WTC11 (cell line): ENCODE measurements around the gene LYRM7. TPM values are rescaled to one million over a fixed set of nuclear protein-coding genes. Genes with fewer than 3 reads are reported as not detected.

ENCODE experiments used
- ATAC-seq: fragments of 200-7000 bp; cut with Tn5 transposase; 2 replicates; pipeline ENCODE4 v1.10.0; 2021; ENCODE audit warnings: mild to moderate bottlenecking, moderate library complexity
- CTCF ChIA-PET: fragments of 300-600 bp; sonication (Branson Sonifier 250); formaldehyde crosslinking; loops from one replicate; lab custom pipeline; 2021; ENCODE audit warnings: antibody characterized with exemption; lab: Charles Lee
- POLR2A ChIA-PET: fragments of 350-600 bp; sonication (Branson Sonifier 250); formaldehyde crosslinking; loops from one replicate; lab custom pipeline; 2021; ENCODE audit warnings: antibody characterized with exemption; lab: Charles Lee
- DNase-seq: peaks from one replicate; pipeline ENCODE4 v3.0.0; 2021; ENCODE audit warnings: low spot score
- H3K27ac Mint-ChIP-seq: 2 replicates; pipeline ENCODE4 v1.8.0; 2021; ENCODE audit warnings: mixed read lengths
- H3K27me3 Mint-ChIP-seq: 2 replicates; pipeline ENCODE4 v1.8.0; 2021; ENCODE audit warnings: low read depth, mild to moderate bottlenecking, moderate library complexity, mixed read lengths
- H3K36me3 Mint-ChIP-seq: 2 replicates; pipeline ENCODE4 v1.8.0; 2021; ENCODE audit warnings: mixed read lengths
- H3K4me1 Mint-ChIP-seq: 2 replicates; pipeline ENCODE4 v1.8.0; 2022; ENCODE audit warnings: mixed read lengths
- H3K4me3 Mint-ChIP-seq: 2 replicates; pipeline ENCODE4 v1.8.0; 2021; ENCODE audit warnings: mild to moderate bottlenecking, moderate library complexity, mixed read lengths
- H3K9me3 Mint-ChIP-seq: 2 replicates; pipeline ENCODE4 v1.8.0; 2021; ENCODE audit warnings: mixed read lengths
- AR ChIP-seq: fragments of 250-450 bp; sonication (Bioruptor Pico); IDR thresholded peaks from 2 replicates; pipeline ENCODE4 v1.9.0; 2021; ENCODE audit warnings: mild to moderate bottlenecking
- CREB1 ChIP-seq: sonication (generic); formaldehyde crosslinking; IDR thresholded peaks from 2 replicates; pipeline ENCODE4 v1.8.0; 2023; ENCODE audit warnings: mild to moderate bottlenecking, missing genetic modification reagents
- E2F1 ChIP-seq: sonication (generic); formaldehyde crosslinking; IDR thresholded peaks from 2 replicates; pipeline ENCODE4 v1.8.0; 2022; ENCODE audit warnings: mild to moderate bottlenecking, missing genetic modification reagents
- ELF4 ChIP-seq: sonication (generic); formaldehyde crosslinking; IDR thresholded peaks from 2 replicates; pipeline ENCODE4 v1.8.1; 2022; ENCODE audit warnings: low read depth, mild to moderate bottlenecking, moderate library complexity, missing genetic modification reagents
- FOXJ3 ChIP-seq: sonication (generic); formaldehyde crosslinking; IDR thresholded peaks from 2 replicates; pipeline ENCODE4 v1.9.0; 2021; ENCODE audit warnings: missing genetic modification reagents, mild to moderate bottlenecking, borderline replicate concordance
- GRHL2 ChIP-seq: fragments of 250-450 bp; sonication (Bioruptor Pico); IDR thresholded peaks from 2 replicates; pipeline ENCODE4 v1.8.0; 2022; ENCODE audit warnings: mild to moderate bottlenecking, moderate library complexity; ENCODE audit not compliant: insufficient replicate concordance, severe bottlenecking
- GTF2I ChIP-seq: fragments of 250-450 bp; sonication (Bioruptor Pico); conservative IDR thresholded peaks from 2 replicates; pipeline ENCODE4 v1.4.0; 2021; ENCODE audit warnings: mild to moderate bottlenecking
- IRF2 ChIP-seq: sonication (generic); formaldehyde crosslinking; IDR thresholded peaks from 2 replicates; pipeline ENCODE4 v1.8.0; 2022; ENCODE audit warnings: low read depth, missing genetic modification reagents, borderline replicate concordance
- JUN ChIP-seq: sonication (generic); formaldehyde crosslinking; IDR thresholded peaks from 2 replicates; pipeline ENCODE4 v1.8.0; 2023; ENCODE audit warnings: mild to moderate bottlenecking, missing genetic modification reagents
- MAX ChIP-seq: sonication (generic); formaldehyde crosslinking; IDR thresholded peaks from 2 replicates; pipeline ENCODE4 v1.8.0; 2022; ENCODE audit warnings: mild to moderate bottlenecking, missing genetic modification reagents
- PRRX2 ChIP-seq: fragments of 250-450 bp; sonication (Bioruptor Pico); IDR thresholded peaks from 2 replicates; pipeline ENCODE4 v1.8.0; 2021; ENCODE audit warnings: mild to moderate bottlenecking
- SP1 ChIP-seq: sonication (generic); formaldehyde crosslinking; conservative IDR thresholded peaks from 2 replicates; pipeline ENCODE4 v1.8.1; 2022; ENCODE audit warnings: missing genetic modification reagents
- STAT6 ChIP-seq: sonication (generic); formaldehyde crosslinking; conservative IDR thresholded peaks from 2 replicates; pipeline ENCODE4 v1.8.1; 2023; ENCODE audit warnings: mild to moderate bottlenecking, low read depth, missing genetic modification reagents, moderate library complexity
- TCF7 ChIP-seq: sonication (generic); formaldehyde crosslinking; IDR thresholded peaks from 2 replicates; pipeline ENCODE4 v1.8.0; 2022; ENCODE audit warnings: mild to moderate bottlenecking, low read depth, missing genetic modification reagents, moderate library complexity
- ZNF121 ChIP-seq: sonication (generic); formaldehyde crosslinking; IDR thresholded peaks from 2 replicates; pipeline ENCODE4 v1.8.0; 2023; ENCODE audit warnings: missing genetic modification reagents
- ZNF281 ChIP-seq: sonication (generic); formaldehyde crosslinking; IDR thresholded peaks from 2 replicates; pipeline ENCODE4 v1.8.0; 2023; ENCODE audit warnings: mild to moderate bottlenecking, missing genetic modification reagents
- ZNF423 ChIP-seq: fragments of 250-450 bp; sonication (Bioruptor Pico); IDR thresholded peaks from 2 replicates; pipeline ENCODE4 v2.1.2; 2022; ENCODE audit warnings: mild to moderate bottlenecking, moderate library complexity
- total RNA-seq: library from RNA; stranded (reverse); gene quantifications from 3 replicates; pipeline ENCODE4 v1.2.3, GENCODE V29; 2021
- TF ChIP-seq, protein P1 (sequence below): sonication (generic); formaldehyde crosslinking; IDR thresholded peaks from 2 replicates; pipeline ENCODE4 v1.8.1; 2022; ENCODE audit warnings: mild to moderate bottlenecking, missing genetic modification reagents, moderate library complexity, borderline replicate concordance

Gene LYRM7
- total RNA-seq, 1 experiment from 2014 or later = 11.2 TPM

- ATAC-seq (no peak; the same call in 1 of the 2 replicates), DNase-seq (no peak)
- CTCF ChIA-PET = no interaction called here
- no peaks in the 10 kb centered on the region for H3K27me3 Mint-ChIP-seq
- no peaks in the 10 kb centered on the region for H3K4me1 Mint-ChIP-seq
- POLR2A ChIA-PET = no interaction called here
- H3K27ac Mint-ChIP-seq = no peak overlapping the region
- H3K4me3 Mint-ChIP-seq = no peak overlapping the region
- TF ChIP-seq CREB1 (CRISPR knock-in tag) = no peak
- no peak for TF ChIP-seq ZNF281 (CRISPR knock-in tag)
- TF ChIP-seq IRF2 (CRISPR knock-in tag) = no peak
- no peak for TF ChIP-seq E2F1 (CRISPR knock-in tag)
- TF ChIP-seq ZNF423 = no peak
- no peak for TF ChIP-seq GTF2I (CRISPR knock-in tag)
- TF ChIP-seq, protein P1, sequence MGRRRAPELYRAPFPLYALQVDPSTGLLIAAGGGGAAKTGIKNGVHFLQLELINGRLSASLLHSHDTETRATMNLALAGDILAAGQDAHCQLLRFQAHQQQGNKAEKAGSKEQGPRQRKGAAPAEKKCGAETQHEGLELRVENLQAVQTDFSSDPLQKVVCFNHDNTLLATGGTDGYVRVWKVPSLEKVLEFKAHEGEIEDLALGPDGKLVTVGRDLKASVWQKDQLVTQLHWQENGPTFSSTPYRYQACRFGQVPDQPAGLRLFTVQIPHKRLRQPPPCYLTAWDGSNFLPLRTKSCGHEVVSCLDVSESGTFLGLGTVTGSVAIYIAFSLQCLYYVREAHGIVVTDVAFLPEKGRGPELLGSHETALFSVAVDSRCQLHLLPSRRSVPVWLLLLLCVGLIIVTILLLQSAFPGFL (CRISPR knock-in tag) = no peak
- TF ChIP-seq ELF4 = no peak
- no peak for TF ChIP-seq STAT6
- no peak for TF ChIP-seq JUN (CRISPR knock-in tag)
- no peak for TF ChIP-seq FOXJ3
- no peak for TF ChIP-seq GRHL2 (CRISPR knock-in tag)
- no peak for TF ChIP-seq AR (CRISPR knock-in tag)
- TF ChIP-seq PRRX2 (CRISPR knock-in tag) = no peak
- no peak for TF ChIP-seq TCF7 (CRISPR knock-in tag)
- TF ChIP-seq ZNF121 (CRISPR knock-in tag) = no peak
- TF ChIP-seq MAX (CRISPR knock-in tag) = no peak
- TF ChIP-seq SP1 (CRISPR knock-in tag) = no peak
- no peaks in the 10 kb centered on the region for H3K36me3 Mint-ChIP-seq
- H3K9me3 Mint-ChIP-seq = no peaks in the 10 kb centered on the region
Measured at GRCh38 chr5:131224387-131225201, 53.9 kb downstream of the LYRM7 start.
